Measurements from ENCODE around the gene SLC26A3. TPM values are rescaled to one million over a fixed set of nuclear protein-coding genes. Genes with fewer than 3 reads are reported as not detected.

Gene SLC26A3
- total and polyA plus RNA-seq, 2 of the 8 experiments (the other 6 are each of a cell fraction or from before 2014, with no cell fraction given) = not detected

- ChIA-PET POLR2A (ENCODE audit: partially characterized antibody) (no interaction called here), CTCF (ENCODE audit: partially characterized antibody) (no interaction called here)
- Histone ChIP-seq H3K36me3 (ENCODE audit: control insufficient read depth in 2 of 4, insufficient read depth in 4 of 4, low read length in 3 of 4) (no peaks in the 10 kb centered on the region), H3K4me1 (replicated peaks in 1 of 4; ENCODE audit: control insufficient read depth in 3 of 4, insufficient read depth in 4 of 4, low read length in 3 of 4) (no peaks in the 10 kb centered on the region), H3K79me2 (ENCODE audit: control insufficient read depth in 1 of 2, insufficient read depth in 2 of 2, low read length in 2 of 2) (no peaks in the 10 kb centered on the region), H2AK5ac (ENCODE audit: low read depth, low read length) (no peak overlapping the region), H3K9me3 (ENCODE audit: insufficient read depth in 2 of 2, low read depth in 1 of 2, low read length in 1 of 2) (no peaks in the 10 kb centered on the region), H3K23me2 (ENCODE audit: low read depth, low read length) (no peaks in the 10 kb centered on the region), H3K4me2 (ENCODE audit: insufficient read depth in 1 of 2, low read depth in 2 of 2, low read length in 2 of 2) (no peak overlapping the region), H2AFZ (ENCODE audit: low read length) (no peak overlapping the region), H3K23ac (ENCODE audit: insufficient read length) (no peak overlapping the region), H3K18ac (ENCODE audit: extremely low read depth, low read length) (no peak overlapping the region), H3K4me3 (ENCODE audit: extremely low read depth in 1 of 4, insufficient read depth in 2 of 4, low read depth in 3 of 4, low read length in 4 of 4) (no peak overlapping the region), H3K9ac (replicated peaks in 1 of 4; ENCODE audit: extremely low read depth in 1 of 4, low read depth in 3 of 4, low read length in 3 of 4) (no peak overlapping the region), H2BK12ac (ENCODE audit: low read depth, low read length) (no peak overlapping the region), H2BK20ac (ENCODE audit: low read length) (no peak overlapping the region), H2BK5ac (ENCODE audit: low read depth, low read length) (no peak overlapping the region), H3K56ac (replicated peaks; ENCODE audit: insufficient read length, low read depth, low read length) (no peak overlapping the region), H3K4ac (replicated peaks; ENCODE audit: insufficient read length, low read depth, low read length) (no peak overlapping the region), H3K27ac (ENCODE audit: low read depth, low read length) (no peak overlapping the region), H3K14ac (ENCODE audit: insufficient read length) (no peak overlapping the region), H3K79me1 (ENCODE audit: low read depth, low read length) (no peaks in the 10 kb centered on the region), H4K20me1 (replicated peaks in 1 of 2; ENCODE audit: control insufficient read depth in 1 of 2, insufficient read depth in 2 of 2, low read length in 2 of 2) (peaks cover 0 to 1% of the 10 kb centered on the region in 2 experiments), H2BK15ac (ENCODE audit: low read length) (no peak overlapping the region), H3K27me3 (replicated peaks in 1 of 4; ENCODE audit: control insufficient read depth in 3 of 4, extremely low read depth in 1 of 4, insufficient read depth in 3 of 4, low read length in 3 of 4) (no peaks in the 10 kb centered on the region), H2BK120ac (replicated peaks; ENCODE audit: low read depth, low read length) (no peak overlapping the region), H4K5ac (ENCODE audit: insufficient read length, low read depth, low read length) (no peak overlapping the region), H4K8ac (ENCODE audit: extremely low read depth, insufficient read depth, low read length) (no peak overlapping the region), H4K91ac (replicated peaks; ENCODE audit: insufficient read length, low read length) (no peak overlapping the region)
- WGBS, 2 experiments (ENCODE audit: extremely low coverage in 1 of 2, insufficient coverage in 1 of 2, insufficient read length in 1 of 2, insufficient replicate concordance in 2 of 2, low coverage in 1 of 2, low lambda C conversion rate in 2 of 2, missing lambda C conversion rate in 1 of 2) = 73% methylated on average over 4 of the region's 4 CpGs; no CpG with 5 or more reads in 1 of the 2 experiments
- no peak for TF ChIP-seq CTBP2 (IDR thresholded peaks at IDR 0.05; ENCODE audit: borderline replicate concordance, insufficient read depth, insufficient read length, low read length)
- no peak for TF ChIP-seq TAF7 (optimal IDR thresholded peaks at IDR 0.05; ENCODE audit: borderline replicate concordance, low read depth, low read length)
- TF ChIP-seq POU5F1 (IDR thresholded peaks at IDR 0.05; ENCODE audit: low read depth, low read length) = no peak
- no peak for TF ChIP-seq SP1 (IDR thresholded peaks at IDR 0.05; ENCODE audit: low read depth, low read length)
- TF ChIP-seq JUND (IDR thresholded peaks at IDR 0.05; ENCODE audit: low read length) = no peak
- no peak for TF ChIP-seq CEBPB (IDR thresholded peaks at IDR 0.05; ENCODE audit: low read depth, low read length)
- no peak for TF ChIP-seq MAFK (IDR thresholded peaks at IDR 0.05; ENCODE audit: low read depth, low read length)
- no peak for TF ChIP-seq MAX (IDR thresholded peaks at IDR 0.05)
- FAIRE-seq (no peak), DNase-seq (ENCODE audit: low read depth in 1 of 2, low spot score in 2 of 2) (no peak)
Measured at GRCh38 chr7:107815254-107815882, 12.3 kb upstream of the SLC26A3 start.
